Heart left ventricle (tissue), 13 donors: ENCODE measurements around the gene NXN.
A peak's percentile ranks its signal among the peaks of the same experiment; 100 is the strongest.

Source experiments
- POLR2A ChIP-seq, 2 donors: fragments of 450-650 bp; IDR thresholded peaks; one replicate each; pipeline ENCODE4 v1.6.1; 2017; ENCODE audit warnings: antibody characterized with exemption in 2 of 2, mild to moderate bottlenecking in 2 of 2, moderate library complexity in 2 of 2
- TF ChIP-seq, protein P1 (sequence below), 12 donors: fragments of 200-600 bp; sonication (generic) in 4 of 12; IDR thresholded peaks; one replicate each; pipeline versions ENCODE4 v1.5.0 to v1.8.0; 2018 to 2022; ENCODE audit warnings: antibody characterized with exemption in 12 of 12, mild to moderate bottlenecking in 5 of 12
- donor health status: ischemic (EF 13 %, LVEDD 7.1; RV severe dilation, severe dysfunction).
- donor health status: DM: no; HTN: yes; CAD: no.
- donor health status: DM: no; HTN: no; CAD: no.
- donor health status: ischemic (EF 25% LVEDD 6.9; RV normal size, moderate dysfunction).
- donor health status: ischemic (EF 25% LVEDD 5.7; RV mildly dilated, moderate dysfunction).
- donor health status: ischemic (EF 35%, LVEDD 5.7; RV mildly dilated, moderate dysfunction).
- donor health status: nonischemic (EF 11% LVEDD 7.7; RV severe dilation, severe dysfunction).
- donor health status: DM: yes; HTN: yes; CAD: no.
- donor health status: PGD.
- donor health status: ischemic (EF 29% LVEDD 5.4; RV normal size, mild dysfunction).
- donor health status: nonischemic (EF 23%, LVEDD 6.1; RV moderate dilation, normal function).

- TF ChIP-seq, protein P1, sequence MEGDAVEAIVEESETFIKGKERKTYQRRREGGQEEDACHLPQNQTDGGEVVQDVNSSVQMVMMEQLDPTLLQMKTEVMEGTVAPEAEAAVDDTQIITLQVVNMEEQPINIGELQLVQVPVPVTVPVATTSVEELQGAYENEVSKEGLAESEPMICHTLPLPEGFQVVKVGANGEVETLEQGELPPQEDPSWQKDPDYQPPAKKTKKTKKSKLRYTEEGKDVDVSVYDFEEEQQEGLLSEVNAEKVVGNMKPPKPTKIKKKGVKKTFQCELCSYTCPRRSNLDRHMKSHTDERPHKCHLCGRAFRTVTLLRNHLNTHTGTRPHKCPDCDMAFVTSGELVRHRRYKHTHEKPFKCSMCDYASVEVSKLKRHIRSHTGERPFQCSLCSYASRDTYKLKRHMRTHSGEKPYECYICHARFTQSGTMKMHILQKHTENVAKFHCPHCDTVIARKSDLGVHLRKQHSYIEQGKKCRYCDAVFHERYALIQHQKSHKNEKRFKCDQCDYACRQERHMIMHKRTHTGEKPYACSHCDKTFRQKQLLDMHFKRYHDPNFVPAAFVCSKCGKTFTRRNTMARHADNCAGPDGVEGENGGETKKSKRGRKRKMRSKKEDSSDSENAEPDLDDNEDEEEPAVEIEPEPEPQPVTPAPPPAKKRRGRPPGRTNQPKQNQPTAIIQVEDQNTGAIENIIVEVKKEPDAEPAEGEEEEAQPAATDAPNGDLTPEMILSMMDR (IDR thresholded peaks at IDR 0.05), result peak; percentile 87 to 100 (median 96)
- peak in 1 of 2 donors; percentile 60 for TF ChIP-seq POLR2A (IDR thresholded peaks at IDR 0.05)
Measured at GRCh38 chr17:752002-752619, 227.5 kb downstream of the NXN start, which contains the start of gene GEMIN4.
